ENCODE measurements around the gene CCL17. TPM values are rescaled to one million over a fixed set of nuclear protein-coding genes. Genes with fewer than 3 reads are reported as not detected.
"Not testable (repeated sequence)": the region's sequence is repeated elsewhere in the genome, so short reads cannot be mapped to it uniquely, and the experiment has no call there.

Gene CCL17
- total RNA-seq, 1 donor: not detected

DNA sequence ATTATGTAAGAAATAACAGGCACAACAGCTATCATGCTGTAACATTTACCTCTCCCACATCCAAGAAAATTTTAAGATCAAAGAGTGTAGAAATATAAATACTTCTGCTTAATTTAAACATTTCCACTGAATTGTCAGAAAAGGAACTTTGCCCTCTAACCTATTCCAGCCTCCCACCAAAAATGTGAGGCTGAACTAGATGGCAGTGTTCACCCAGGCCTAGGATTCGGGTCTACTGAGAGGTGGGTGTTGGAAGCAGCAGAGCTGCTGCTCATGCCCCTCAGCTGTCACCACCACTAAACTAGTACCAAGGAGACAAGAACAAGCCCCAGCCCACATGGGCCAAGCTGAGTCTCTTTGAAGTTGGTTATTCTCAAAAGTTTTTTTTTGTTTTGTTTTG is 31.3 kb downstream of the CCL17 start:
- TF ChIP-seq, protein P1, sequence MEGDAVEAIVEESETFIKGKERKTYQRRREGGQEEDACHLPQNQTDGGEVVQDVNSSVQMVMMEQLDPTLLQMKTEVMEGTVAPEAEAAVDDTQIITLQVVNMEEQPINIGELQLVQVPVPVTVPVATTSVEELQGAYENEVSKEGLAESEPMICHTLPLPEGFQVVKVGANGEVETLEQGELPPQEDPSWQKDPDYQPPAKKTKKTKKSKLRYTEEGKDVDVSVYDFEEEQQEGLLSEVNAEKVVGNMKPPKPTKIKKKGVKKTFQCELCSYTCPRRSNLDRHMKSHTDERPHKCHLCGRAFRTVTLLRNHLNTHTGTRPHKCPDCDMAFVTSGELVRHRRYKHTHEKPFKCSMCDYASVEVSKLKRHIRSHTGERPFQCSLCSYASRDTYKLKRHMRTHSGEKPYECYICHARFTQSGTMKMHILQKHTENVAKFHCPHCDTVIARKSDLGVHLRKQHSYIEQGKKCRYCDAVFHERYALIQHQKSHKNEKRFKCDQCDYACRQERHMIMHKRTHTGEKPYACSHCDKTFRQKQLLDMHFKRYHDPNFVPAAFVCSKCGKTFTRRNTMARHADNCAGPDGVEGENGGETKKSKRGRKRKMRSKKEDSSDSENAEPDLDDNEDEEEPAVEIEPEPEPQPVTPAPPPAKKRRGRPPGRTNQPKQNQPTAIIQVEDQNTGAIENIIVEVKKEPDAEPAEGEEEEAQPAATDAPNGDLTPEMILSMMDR (IDR thresholded peaks at IDR 0.05; ENCODE audit: extremely low read depth, low read depth, low read length): no peak
- H4K20me1 ChIP-seq (ENCODE audit: insufficient read depth, low read length): no peaks in the 10 kb centered on the region
- peaks cover 77% of the 10 kb centered on the region for H3K36me3 ChIP-seq (ENCODE audit: insufficient read depth, low read length)
- peaks cover 6% of the 10 kb centered on the region for H3K79me2 ChIP-seq (ENCODE audit: insufficient read depth, low read length)
- DNase-seq (ENCODE audit: insufficient read length, low spot score, missing footprints): no peak
- no peaks in the 10 kb centered on the region for H3K27me3 ChIP-seq (ENCODE audit: insufficient read depth, low read length)
- H3K27ac ChIP-seq (ENCODE audit: low read depth, low read length): no peak overlapping the region
- no peak overlapping the region for H3K4me3 ChIP-seq (ENCODE audit: insufficient read depth, low read length)
- no peak overlapping the region for H3K4me2 ChIP-seq (ENCODE audit: insufficient read depth, low read length)
- no peaks in the 10 kb centered on the region for H3K4me1 ChIP-seq (ENCODE audit: insufficient read depth, low read length)
- H3K9me3 ChIP-seq (ENCODE audit: low read depth, low read length): no peaks in the 10 kb centered on the region
- H2AFZ ChIP-seq (ENCODE audit: low read length): no peak overlapping the region

DNA sequence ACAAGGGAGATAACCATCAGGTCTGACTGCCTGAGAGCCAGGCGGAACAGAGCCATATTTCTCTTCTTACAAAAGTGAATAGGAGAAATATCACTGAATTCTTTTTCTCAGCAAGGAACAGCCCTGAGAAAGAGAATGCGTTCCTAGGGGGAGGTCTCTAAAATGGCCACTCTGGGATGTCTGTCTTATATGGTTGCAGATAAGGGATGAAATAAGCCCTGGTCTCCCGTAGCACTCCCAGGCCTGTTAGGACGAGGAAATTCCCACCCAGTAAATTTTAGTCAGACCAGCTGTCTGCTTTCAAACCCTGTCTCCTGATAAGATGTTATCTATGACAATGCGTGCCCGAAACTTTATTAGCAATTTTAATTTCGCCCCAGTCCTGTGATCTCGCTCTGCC is 35.4 kb downstream of the CCL17 start:
- not testable (repeated sequence) for H4K20me1 ChIP-seq (ENCODE audit: insufficient read depth, low read length); H3K27ac ChIP-seq (ENCODE audit: low read depth, low read length); H3K4me1 ChIP-seq (ENCODE audit: insufficient read depth, low read length); H2AFZ ChIP-seq (ENCODE audit: low read length); H3K9me3 ChIP-seq (ENCODE audit: low read depth, low read length); H3K4me3 ChIP-seq (ENCODE audit: insufficient read depth, low read length); H3K4me2 ChIP-seq (ENCODE audit: insufficient read depth, low read length); H3K27me3 ChIP-seq (ENCODE audit: insufficient read depth, low read length); DNase-seq (ENCODE audit: insufficient read length, low spot score, missing footprints)
- H3K36me3 ChIP-seq (ENCODE audit: insufficient read depth, low read length): peaks cover 44% of the 10 kb centered on the region
- H3K79me2 ChIP-seq (ENCODE audit: insufficient read depth, low read length): peaks cover 44% of the 10 kb centered on the region

DNA sequence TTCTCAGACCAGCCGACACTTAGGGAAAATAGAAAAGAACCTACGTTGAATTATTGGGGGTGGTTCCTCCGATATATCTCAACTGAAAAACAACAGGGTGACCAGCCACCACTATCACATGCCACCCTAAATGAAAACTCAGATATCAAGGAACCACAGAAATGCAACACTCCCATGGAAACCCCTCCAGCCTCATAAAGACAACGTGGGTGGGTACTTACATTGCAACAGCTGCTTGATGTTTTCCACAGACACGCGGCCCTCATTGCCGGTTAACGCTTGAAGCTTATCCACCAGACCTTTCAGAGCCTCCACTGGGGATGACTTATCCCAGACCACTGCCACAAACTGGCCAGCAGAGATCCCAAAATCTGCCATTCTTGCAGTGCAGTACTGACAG is 36.0 kb downstream of the CCL17 start:
- DNase-seq (ENCODE audit: insufficient read length, low spot score, missing footprints); H4K20me1 ChIP-seq (ENCODE audit: insufficient read depth, low read length); H3K27me3 ChIP-seq (ENCODE audit: insufficient read depth, low read length); H3K4me1 ChIP-seq (ENCODE audit: insufficient read depth, low read length); H3K9me3 ChIP-seq (ENCODE audit: low read depth, low read length); H2AFZ ChIP-seq (ENCODE audit: low read length); H3K27ac ChIP-seq (ENCODE audit: low read depth, low read length); H3K4me3 ChIP-seq (ENCODE audit: insufficient read depth, low read length); H3K4me2 ChIP-seq (ENCODE audit: insufficient read depth, low read length): not testable (repeated sequence)
- H3K79me2 ChIP-seq (ENCODE audit: insufficient read depth, low read length): peaks cover 50% of the 10 kb centered on the region
- peaks cover 40% of the 10 kb centered on the region for H3K36me3 ChIP-seq (ENCODE audit: insufficient read depth, low read length)

DNA sequence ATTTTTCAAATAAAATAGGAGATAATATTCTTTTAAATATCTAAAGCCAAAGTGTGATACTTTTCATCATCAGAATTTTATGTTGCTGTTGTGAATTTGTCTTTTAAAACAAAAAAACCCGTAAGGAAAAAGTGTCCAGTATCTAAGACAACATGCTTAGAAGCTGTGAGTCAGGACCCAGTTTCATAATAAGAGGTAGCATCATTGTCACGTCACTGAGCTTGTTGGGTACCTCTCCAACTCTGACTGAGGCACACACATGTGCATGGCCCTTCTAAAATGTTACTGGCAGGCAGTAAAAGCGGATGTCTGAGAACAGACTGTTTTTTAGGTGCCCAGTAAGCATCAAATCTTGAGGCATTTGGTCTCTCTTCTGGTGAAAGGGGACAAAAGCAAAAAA is 40.1 kb downstream of the CCL17 start:
- TF ChIP-seq, protein P1 (IDR thresholded peaks at IDR 0.05; ENCODE audit: extremely low read depth, low read depth, low read length): no peak
- DNase-seq (ENCODE audit: insufficient read length, low spot score, missing footprints): no peak
- Histone ChIP-seq H4K20me1 (ENCODE audit: insufficient read depth, low read length) (no peaks in the 10 kb centered on the region), H3K79me2 (ENCODE audit: insufficient read depth, low read length) (peaks cover 87% of the 10 kb centered on the region), H3K27ac (ENCODE audit: low read depth, low read length) (peak overlapping the region; percentile 34), H3K36me3 (ENCODE audit: insufficient read depth, low read length) (peaks cover 7% of the 10 kb centered on the region), H3K4me2 (ENCODE audit: insufficient read depth, low read length) (no peak overlapping the region), H3K9me3 (ENCODE audit: low read depth, low read length) (no peaks in the 10 kb centered on the region), H3K4me3 (ENCODE audit: insufficient read depth, low read length) (no peak overlapping the region), H3K4me1 (ENCODE audit: insufficient read depth, low read length) (peaks cover 18% of the 10 kb centered on the region), H3K27me3 (ENCODE audit: insufficient read depth, low read length) (no peaks in the 10 kb centered on the region), H2AFZ (ENCODE audit: low read length) (no peak overlapping the region)

DNA sequence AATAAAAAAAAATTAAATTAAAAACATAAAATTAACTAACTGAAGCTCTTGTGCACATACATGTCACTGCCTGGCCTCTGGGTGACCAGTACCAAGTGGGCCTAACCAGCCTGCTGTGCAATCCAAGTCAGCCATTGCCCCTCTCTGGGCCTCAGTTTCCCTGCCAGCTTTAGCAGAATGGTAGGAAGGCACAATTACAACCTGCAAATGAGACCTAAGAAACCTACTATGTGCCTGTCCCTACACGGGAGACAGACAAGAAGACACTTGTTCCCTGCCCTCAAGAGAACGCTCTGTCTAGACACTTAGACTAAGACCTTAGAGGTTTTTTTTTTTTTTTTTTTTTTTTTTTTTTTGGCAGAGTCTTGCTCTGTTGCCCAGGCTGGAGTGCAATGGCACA is 40.9 kb downstream of the CCL17 start:
- peaks cover 18% of the 10 kb centered on the region for H3K4me1 ChIP-seq (ENCODE audit: insufficient read depth, low read length)
- H3K27ac ChIP-seq (ENCODE audit: low read depth, low read length): peak overlapping the region; percentile 34
- TF ChIP-seq, protein P1 (IDR thresholded peaks at IDR 0.05; ENCODE audit: extremely low read depth, low read depth, low read length): no peak
- DNase-seq (ENCODE audit: insufficient read length, low spot score, missing footprints): no peak
- peaks cover 89% of the 10 kb centered on the region for H3K79me2 ChIP-seq (ENCODE audit: insufficient read depth, low read length)
- no peaks in the 10 kb centered on the region for H3K9me3 ChIP-seq (ENCODE audit: low read depth, low read length)
- H4K20me1 ChIP-seq (ENCODE audit: insufficient read depth, low read length): no peaks in the 10 kb centered on the region
- no peaks in the 10 kb centered on the region for H3K27me3 ChIP-seq (ENCODE audit: insufficient read depth, low read length)
- no peak overlapping the region for H3K4me2 ChIP-seq (ENCODE audit: insufficient read depth, low read length)
- peaks cover 7% of the 10 kb centered on the region for H3K36me3 ChIP-seq (ENCODE audit: insufficient read depth, low read length)
- no peak overlapping the region for H3K4me3 ChIP-seq (ENCODE audit: insufficient read depth, low read length)
- H2AFZ ChIP-seq (ENCODE audit: low read length): no peak overlapping the region
